Subcutaneous adipose tissue (tissue), 4 donors: ENCODE results near the gene ACTN1. TPM values are rescaled to one million over a fixed set of nuclear protein-coding genes. Genes with fewer than 3 reads are reported as not detected.

Source experiments
- CTCF ChIP-seq: fragments of 450-650 bp; IDR thresholded peaks from one replicate; pipeline ENCODE4 v1.5.1; 2016; ENCODE audit warnings: low read depth, mild to moderate bottlenecking, control low read depth, antibody characterized with exemption, moderate library complexity
- total RNA-seq, 4 donors: library from RNA; depleted of rRNA; stranded (reverse); fragments of >200 nt; gene quantifications; one replicate each; pipeline ENCODE4 v1.1.0, GENCODE V29; 2016

The ACTN1 gene
- total RNA-seq, 4 donors from 2014 or later = 81.5 to 142 (median 105) TPM

GRCh38 chr14:68874746-68875155 lies 104.4 kb downstream of the ACTN1 start:
- no peak for TF ChIP-seq CTCF

- TF ChIP-seq CTCF = no peak
These were observed 105.7 kb downstream of the ACTN1 start for GRCh38 chr14:68873376-68873775.

GRCh38 chr14:68871392-68871791 lies 107.7 kb downstream of the ACTN1 start:
- no peak for TF ChIP-seq CTCF

GRCh38 chr14:68866991-68867533 lies 112.0 kb downstream of the ACTN1 start:
- TF ChIP-seq CTCF = no peak

- TF ChIP-seq CTCF = no peak
These were observed 113.6 kb downstream of the ACTN1 start for GRCh38 chr14:68865542-68865941.

GRCh38 chr14:68864361-68864750 lies 114.7 kb downstream of the ACTN1 start:
- no peak for TF ChIP-seq CTCF

GRCh38 chr14:68863610-68864360 lies 115.3 kb downstream of the ACTN1 start:
- TF ChIP-seq CTCF = no peak
